GM12878 (cell line): Measurements from ENCODE around the gene RERE. TPM values are rescaled to one million over a fixed set of nuclear protein-coding genes. Genes with fewer than 3 reads are reported as not detected.

Experiments
- ATAC-seq: fragments of 200-7000 bp; cut with Tn5 transposase; 3 replicates; pipeline ENCODE4 v1.9.1; 2020; ENCODE audit warnings: mild to moderate bottlenecking, moderate library complexity
- BruUV-seq: library from RNA; stranded (reverse); fragments of 400-500 nt; replicated peaks from 2 replicates; lab custom pipeline; 2021; lab: Mats Ljungman, UMichigan
- CTCF ChIA-PET: fragments of 300-600 bp; sonication (Branson Sonifier 250); formaldehyde crosslinking; extraction: SDS; loops from one replicate; lab custom pipeline; 2021; ENCODE audit warnings: inconsistent platforms; lab: Yijun Ruan, JAX
- POLR2A ChIA-PET: fragments of 350-600 bp; formaldehyde crosslinking; extraction: SDS; loops from one replicate; lab custom pipeline; 2021; ENCODE audit warnings: inconsistent platforms; lab: Charles Lee
- RAD21 ChIA-PET: fragments of 300-600 bp; sonication (Branson Sonifier 250); formaldehyde crosslinking; loops from one replicate; lab custom pipeline; 2023; ENCODE audit warnings: antibody characterized with exemption; ENCODE audit not compliant: unreplicated experiment; lab: Charles Lee
- SMC1A ChIA-PET: fragments of 300-600 bp; sonication (Branson Sonifier 250); formaldehyde crosslinking; loops from one replicate; lab custom pipeline; 2023; ENCODE audit not compliant: unreplicated experiment, uncharacterized antibody; lab: Charles Lee
- DNase-seq: peaks from one replicate; pipeline ENCODE4 v3.0.0-alpha.2; 2011; ENCODE audit warnings: low read depth, low spot score
- FAIRE-seq: peaks from 3 replicates; lab custom pipeline; 2011; peaks lifted over from hg19 to GRCh38; lab: Jason Lieb, UNC
- H2AFZ ChIP-seq: 2 replicates; pipeline ENCODE4 v1.6.0; 2011; ENCODE audit warnings: low read depth, low read length, control low read depth; ENCODE audit not compliant: control insufficient read depth
- H3K27ac ChIP-seq: 2 replicates; pipeline ENCODE4 v1.5.1; 2011; ENCODE audit warnings: control low read depth; ENCODE audit not compliant: control insufficient read depth, insufficient read depth
- H3K27me3 ChIP-seq, 2 experiments: replicated peaks in 1 of 2; 2 replicates each; pipeline versions ENCODE4 v1.6.0 to v1.6.1; 2011; ENCODE audit warnings: low read length in 1 of 2; ENCODE audit not compliant: control insufficient read depth in 2 of 2, insufficient read depth in 2 of 2
- H3K36me3 ChIP-seq, 2 experiments: 2 replicates each; pipeline ENCODE4 v1.5.1; 2011; ENCODE audit warnings: low read length in 1 of 2; ENCODE audit not compliant: control insufficient read depth in 2 of 2, insufficient read depth in 2 of 2
- H3K4me1 ChIP-seq: 2 replicates; pipeline ENCODE4 v1.6.1; 2011; ENCODE audit warnings: mild to moderate bottlenecking, low read length, moderate library complexity, mixed read lengths; ENCODE audit not compliant: control insufficient read depth, insufficient read depth
- H3K4me2 ChIP-seq: 2 replicates; pipeline ENCODE4 v1.6.0; 2011; ENCODE audit warnings: control low read depth; ENCODE audit not compliant: control insufficient read depth, insufficient read depth
- H3K4me3 ChIP-seq: fragments of 200-600 bp; sonication (generic); 2 replicates; pipeline ENCODE4 v1.5.1; 2016
- H3K79me2 ChIP-seq: 2 replicates; pipeline ENCODE4 v1.6.0; 2011; ENCODE audit warnings: low read length; ENCODE audit not compliant: control insufficient read depth, insufficient read depth
- H3K9ac ChIP-seq: 2 replicates; pipeline ENCODE4 v1.8.0; 2011; ENCODE audit warnings: low read length, control low read depth, mixed read lengths; ENCODE audit not compliant: control insufficient read depth, insufficient read depth
- H3K9me3 ChIP-seq: replicated peaks from 3 replicates; pipeline ENCODE4 v1.5.1; 2011; ENCODE audit warnings: mild to moderate bottlenecking, low read length; ENCODE audit not compliant: control insufficient read depth, insufficient read depth
- H4K20me1 ChIP-seq: 2 replicates; pipeline ENCODE4 v1.6.0; 2011; ENCODE audit not compliant: control insufficient read depth, insufficient read depth
- CEBPZ ChIP-seq: fragments of 150-350 bp; IDR thresholded peaks from 2 replicates; pipeline ENCODE4 v1.6.1; 2016; ENCODE audit warnings: low read depth, low read length
- E2F4 ChIP-seq: IDR thresholded peaks from 2 replicates; pipeline ENCODE4 v1.6.1; 2012; ENCODE audit warnings: low read depth, low read length, improper control_type of control experiment
- SMAD1 ChIP-seq: fragments of 450-650 bp; IDR thresholded peaks from 2 replicates; pipeline ENCODE4 v1.6.1; 2018; ENCODE audit warnings: mild to moderate bottlenecking, low read depth; ENCODE audit not compliant: partially characterized antibody
- SREBF1 ChIP-seq: IDR thresholded peaks from 2 replicates; pipeline ENCODE4 v1.6.1; 2012; ENCODE audit warnings: mild to moderate bottlenecking, low read length
- WGBS: methylation state at CpG from one replicate; pipeline ENCODE4 v1.1.6; 2016; ENCODE audit warnings: low lambda C conversion rate; ENCODE audit not compliant: insufficient replicate concordance, insufficient coverage; ENCODE audit errors: missing lambda C conversion rate; 5-methylcytosine and 5-hydroxymethylcytosine counted together
- in situ Hi-C: fragments of 300-500 bp; cut with MboI; formaldehyde crosslinking; loops from 9 replicates; pipeline ENCODE4 v1.14.3; 2018; ENCODE audit warnings: mixed read lengths
- intact Hi-C: fragments of 100-400 bp; cut with micrococcal nuclease; formaldehyde crosslinking; loops from one replicate; pipeline ENCODE4 v1.14.2; 2022; ENCODE audit not compliant: unreplicated experiment
- polyA plus RNA-seq, 11 experiments: library from polyadenylated mRNA; depleted of rRNA in 4 of 11; unstranded in 6 of 11; stranded (reverse) in 5 of 11; fragments of >200 nt; fragmentation: Nextera tagmentation in 4 of 11; fragmentation: Illumina TruSeq in 1 of 11; extraction: Ambion mirVana in 4 of 11; extraction: Trizol in 1 of 11; gene quantifications; 1 replicate in 1 of 11; 2 replicates in 10 of 11; pipeline versions ENCODE4 v1.2.1 to v1.2.3, GENCODE V29; 2011 to 2016; ENCODE audit warnings: inconsistent platforms in 2 of 11, missing spikeins in 2 of 11, low read depth in 1 of 11
- total RNA-seq, 4 experiments: library from RNA; depleted of rRNA in 3 of 4; stranded (reverse); fragments of >200 nt in 3 of 4; fragmentation: Illumina TruSeq in 1 of 4; extraction: Trizol in 1 of 4; gene quantifications; 2 replicates each; pipeline versions ENCODE4 v1.2.1 to v1.2.3, GENCODE V29; 2013 to 2021

The RERE gene
- total and polyA plus RNA-seq, 10 of the 15 experiments (the other 5 are each of a cell fraction or from before 2014, with no cell fraction given) = 5.2 to 60.5 (median 20.2) TPM

- no peak for TF ChIP-seq E2F4
- no peak for TF ChIP-seq SREBF1
- no peak for TF ChIP-seq CEBPZ
- TF ChIP-seq, all 136 proteins: peak for 0
These were observed 138.0 kb downstream of the RERE start (continued) for GRCh38 chr1:8679395-8679800.

- CTCF ChIA-PET = interaction anchor here (0.5 to 3.3 kb wide), 8 partner anchors 8 to 370 kb away, joined by 3 to 35 read pairs (median 4); no protein-coding TSS in a partner anchor
- SMC1A ChIA-PET = interaction anchor here (1.1 to 12.1 kb wide), 11 partner anchors 8 to 170 kb away, joined by 3 to 154 read pairs (median 6); no protein-coding TSS in a partner anchor
- no peak for TF ChIP-seq SMAD1
- DNase-seq = no peak
- in situ Hi-C loops = no loop called here
- Histone ChIP-seq H3K9me3 (no peaks in the 10 kb centered on the region), H3K27me3 (no peaks in the 10 kb centered on the region), H3K27ac (0 out of 2 replicates have a peak overlapping the region, but pooled peaks have one; percentile 2), H2AFZ (no peak overlapping the region), H4K20me1 (no peaks in the 10 kb centered on the region), H3K4me1 (peaks cover 13% of the 10 kb centered on the region), H3K36me3 (no peaks in the 10 kb centered on the region; a peak in 1 of 4 replicates), H3K79me2 (peaks cover 60% of the 10 kb centered on the region), H3K4me3 (no peak overlapping the region), H3K4me2 (no peak overlapping the region), H3K9ac (no peak overlapping the region)
- intact Hi-C loops = no loop called here
- WGBS = 99% methylated on average over 4 of the region's 4 CpGs
- FAIRE-seq = no peak
- ATAC-seq = no peak
- POLR2A ChIA-PET = interaction anchor here (0.7 to 2.1 kb wide), 6 partner anchors 10 to 110 kb away, joined by 3 to 6 read pairs (median 5); no protein-coding TSS in a partner anchor
- RAD21 ChIA-PET = interaction anchor here (0.6 to 4.9 kb wide), 8 partner anchors 9 to 170 kb away, joined by 3 to 27 read pairs (median 4); no protein-coding TSS in a partner anchor
- no TSS peak for BruUV-seq
These were observed 138.6 kb downstream of the RERE start for GRCh38 chr1:8678673-8679394.
